OCI-LY1 (cell line): ENCODE results near the gene JUP.

Source experiments
- H2AFZ ChIP-seq: fragments of 200-600 bp; sonication (generic), shearing (Covaris generic); 2 replicates; pipeline ENCODE4 v1.6.0; 2014; ENCODE audit warnings: antibody characterized with exemption, mild to moderate bottlenecking, low read length
- H3F3A ChIP-seq: fragments of 200-600 bp; sonication (generic), shearing (Covaris generic); 2 replicates; pipeline ENCODE4 v1.6.0; 2014; ENCODE audit warnings: mild to moderate bottlenecking, antibody characterized with exemption, low read length, moderate library complexity; ENCODE audit not compliant: insufficient read depth
- H3K27ac ChIP-seq: fragments of 200-600 bp; sonication (generic); 2 replicates; pipeline ENCODE4 v1.5.1; 2014; ENCODE audit warnings: low read length, mixed run types, mild to moderate bottlenecking, low read depth; ENCODE audit not compliant: poor library complexity, severe bottlenecking
- H3K27me3 ChIP-seq: fragments of 200-600 bp; sonication (generic); 2 replicates; pipeline ENCODE4 v1.6.0; 2014; ENCODE audit warnings: antibody characterized with exemption, mild to moderate bottlenecking, low read length, moderate library complexity; ENCODE audit not compliant: insufficient read depth
- H3K36me3 ChIP-seq: fragments of 200-600 bp; sonication (generic); 2 replicates; pipeline ENCODE4 v1.6.1; 2014; ENCODE audit warnings: mild to moderate bottlenecking, antibody characterized with exemption, low read length, moderate library complexity, mixed read lengths; ENCODE audit not compliant: insufficient read depth
- H3K4me1 ChIP-seq: fragments of 200-600 bp; sonication (generic); 2 replicates; pipeline ENCODE4 v1.5.1; 2014; ENCODE audit warnings: mild to moderate bottlenecking, low read length, moderate library complexity; ENCODE audit not compliant: insufficient read depth, severe bottlenecking
- H3K4me2 ChIP-seq: fragments of 200-600 bp; sonication (generic), shearing (Covaris generic); 2 replicates; pipeline ENCODE4 v1.6.1; 2014; ENCODE audit warnings: low read length
- H3K4me3 ChIP-seq: fragments of 200-600 bp; sonication (generic); 2 replicates; pipeline ENCODE4 v1.5.1; 2014; ENCODE audit warnings: low read length, low read depth, mild to moderate bottlenecking, mixed read lengths; ENCODE audit not compliant: poor library complexity, severe bottlenecking
- H3K79me2 ChIP-seq: fragments of 200-600 bp; shearing (Covaris generic); 2 replicates; pipeline ENCODE4 v1.6.1; 2016; ENCODE audit warnings: mixed run types, low read length, mixed read lengths; ENCODE audit not compliant: insufficient read depth
- H3K9ac ChIP-seq: fragments of 200-600 bp; sonication (generic), shearing (Covaris generic); 2 replicates; pipeline ENCODE4 v1.6.1; 2014; ENCODE audit warnings: mild to moderate bottlenecking, low read length, mixed read lengths
- H3K9me2 ChIP-seq: fragments of 200-600 bp; sonication (generic), shearing (Covaris generic); 2 replicates; pipeline ENCODE4 v1.6.1; 2014; ENCODE audit warnings: low read depth, mild to moderate bottlenecking, low read length, mixed read lengths
- H3K9me3 ChIP-seq: fragments of 200-600 bp; shearing (Covaris generic); 2 replicates; pipeline ENCODE4 v1.6.1; 2014; ENCODE audit warnings: low read length, mixed read lengths
- H4K20me1 ChIP-seq: fragments of 200-600 bp; sonication (generic), shearing (Covaris generic); 2 replicates; pipeline ENCODE4 v1.6.0; 2016; ENCODE audit warnings: mild to moderate bottlenecking, low read length; ENCODE audit not compliant: insufficient read depth
- EZH2 ChIP-seq: fragments of 200-600 bp; sonication (generic), shearing (Covaris generic); IDR thresholded peaks from 2 replicates; pipeline ENCODE4 v1.8.0; 2017; ENCODE audit warnings: borderline replicate concordance, mixed run types, mild to moderate bottlenecking, antibody characterized with exemption, low read length, moderate library complexity, mixed read lengths
- TF ChIP-seq, protein P1 (sequence below): fragments of 200-600 bp; sonication (generic), shearing (Covaris generic); IDR thresholded peaks from 2 replicates; pipeline ENCODE4 v1.5.1; 2017; ENCODE audit warnings: mild to moderate bottlenecking, antibody characterized with exemption, low read length, moderate library complexity, mixed read lengths

Gene JUP

DNA sequence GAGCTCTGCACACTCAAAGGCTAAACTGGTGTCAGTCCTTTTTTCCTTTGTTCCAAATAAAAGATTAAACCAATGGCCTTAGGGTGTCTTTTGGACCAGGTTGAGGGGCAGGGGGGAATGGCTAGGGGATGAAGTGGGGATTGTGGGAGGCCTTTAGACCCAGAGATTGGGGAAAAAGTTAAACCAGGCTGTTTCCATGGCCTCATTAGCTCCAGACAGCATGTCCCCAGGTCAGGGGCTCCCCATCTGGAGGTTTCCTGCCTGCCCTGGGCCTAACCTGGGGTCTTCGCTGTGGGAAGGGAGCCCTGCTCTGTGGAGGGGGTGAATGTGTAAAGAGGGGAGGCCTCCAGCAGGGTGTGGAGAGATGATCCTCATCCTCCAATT is 36.6 kb upstream of the JUP start:
- H3K9me3 ChIP-seq = no peaks in the 10 kb centered on the region
- no peak overlapping the region for H3K4me3 ChIP-seq
- no peak for TF ChIP-seq EZH2
- TF ChIP-seq, protein P1, sequence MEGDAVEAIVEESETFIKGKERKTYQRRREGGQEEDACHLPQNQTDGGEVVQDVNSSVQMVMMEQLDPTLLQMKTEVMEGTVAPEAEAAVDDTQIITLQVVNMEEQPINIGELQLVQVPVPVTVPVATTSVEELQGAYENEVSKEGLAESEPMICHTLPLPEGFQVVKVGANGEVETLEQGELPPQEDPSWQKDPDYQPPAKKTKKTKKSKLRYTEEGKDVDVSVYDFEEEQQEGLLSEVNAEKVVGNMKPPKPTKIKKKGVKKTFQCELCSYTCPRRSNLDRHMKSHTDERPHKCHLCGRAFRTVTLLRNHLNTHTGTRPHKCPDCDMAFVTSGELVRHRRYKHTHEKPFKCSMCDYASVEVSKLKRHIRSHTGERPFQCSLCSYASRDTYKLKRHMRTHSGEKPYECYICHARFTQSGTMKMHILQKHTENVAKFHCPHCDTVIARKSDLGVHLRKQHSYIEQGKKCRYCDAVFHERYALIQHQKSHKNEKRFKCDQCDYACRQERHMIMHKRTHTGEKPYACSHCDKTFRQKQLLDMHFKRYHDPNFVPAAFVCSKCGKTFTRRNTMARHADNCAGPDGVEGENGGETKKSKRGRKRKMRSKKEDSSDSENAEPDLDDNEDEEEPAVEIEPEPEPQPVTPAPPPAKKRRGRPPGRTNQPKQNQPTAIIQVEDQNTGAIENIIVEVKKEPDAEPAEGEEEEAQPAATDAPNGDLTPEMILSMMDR = no peak
- no peak overlapping the region for H2AFZ ChIP-seq
- peaks cover 10% of the 10 kb centered on the region; the same call in 1 of the 2 replicates for H3K27me3 ChIP-seq
- H3K4me2 ChIP-seq = no peak overlapping the region
- H4K20me1 ChIP-seq = no peaks in the 10 kb centered on the region
- H3K9me2 ChIP-seq = no peaks in the 10 kb centered on the region
- no peaks in the 10 kb centered on the region for H3K79me2 ChIP-seq
- H3F3A ChIP-seq = no peaks in the 10 kb centered on the region
- no peak overlapping the region for H3K9ac ChIP-seq
- peaks cover 10% of the 10 kb centered on the region for H3K4me1 ChIP-seq
- H3K27ac ChIP-seq = no peak overlapping the region
- H3K36me3 ChIP-seq = peaks cover 18% of the 10 kb centered on the region

DNA sequence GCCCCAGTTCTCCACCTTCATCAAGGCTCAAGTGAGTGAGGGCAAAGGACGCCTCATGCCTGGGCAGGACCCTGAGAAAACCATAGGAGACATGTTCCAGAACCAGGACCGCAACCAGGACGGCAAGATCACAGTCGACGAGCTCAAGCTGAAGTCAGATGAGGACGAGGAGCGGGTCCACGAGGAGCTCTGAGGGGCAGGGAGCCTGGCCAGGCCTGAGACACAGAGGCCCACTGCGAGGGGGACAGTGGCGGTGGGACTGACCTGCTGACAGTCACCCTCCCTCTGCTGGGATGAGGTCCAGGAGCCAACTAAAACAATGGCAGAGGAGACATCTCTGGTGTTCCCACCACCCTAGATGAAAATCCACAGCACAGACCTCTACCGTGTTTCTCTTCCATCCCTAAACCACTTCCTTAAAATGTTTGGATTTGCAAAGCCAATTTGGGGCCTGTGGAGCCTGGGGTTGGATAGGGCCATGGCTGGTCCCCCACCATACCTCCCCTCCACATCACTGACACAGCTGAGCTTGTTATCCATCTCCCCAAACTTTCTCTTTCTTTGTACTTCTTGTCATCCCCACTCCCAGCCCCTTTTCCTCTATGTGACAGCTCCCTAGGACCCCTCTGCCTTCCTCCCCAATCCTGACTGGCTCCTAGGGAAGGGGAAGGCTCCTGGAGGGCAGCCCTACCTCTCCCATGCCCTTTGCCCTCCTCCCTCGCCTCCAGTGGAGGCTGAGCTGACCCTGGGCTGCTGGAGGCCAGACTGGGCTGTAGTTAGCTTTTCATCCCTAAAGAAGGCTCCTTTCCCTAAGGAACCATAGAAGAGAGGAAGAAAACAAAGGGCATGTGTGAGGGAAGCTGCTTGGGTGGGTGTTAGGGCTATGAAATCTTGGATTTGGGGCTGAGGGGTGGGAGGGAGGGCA is 36.0 kb upstream of the JUP start:
- Histone ChIP-seq H3K9me3 (no peaks in the 10 kb centered on the region), H3K4me3 (no peak overlapping the region), H3K79me2 (no peaks in the 10 kb centered on the region), H3K4me1 (peaks cover 10% of the 10 kb centered on the region), H3K9me2 (no peaks in the 10 kb centered on the region), H3K4me2 (no peak overlapping the region), H3K27me3 (peaks cover 16% of the 10 kb centered on the region; the same call in 1 of the 2 replicates), H3K9ac (no peak overlapping the region), H4K20me1 (no peaks in the 10 kb centered on the region), H3F3A (no peaks in the 10 kb centered on the region), H2AFZ (no peak overlapping the region), H3K36me3 (peaks cover 14% of the 10 kb centered on the region), H3K27ac (no peak overlapping the region)
- TF ChIP-seq EZH2 = no peak

DNA sequence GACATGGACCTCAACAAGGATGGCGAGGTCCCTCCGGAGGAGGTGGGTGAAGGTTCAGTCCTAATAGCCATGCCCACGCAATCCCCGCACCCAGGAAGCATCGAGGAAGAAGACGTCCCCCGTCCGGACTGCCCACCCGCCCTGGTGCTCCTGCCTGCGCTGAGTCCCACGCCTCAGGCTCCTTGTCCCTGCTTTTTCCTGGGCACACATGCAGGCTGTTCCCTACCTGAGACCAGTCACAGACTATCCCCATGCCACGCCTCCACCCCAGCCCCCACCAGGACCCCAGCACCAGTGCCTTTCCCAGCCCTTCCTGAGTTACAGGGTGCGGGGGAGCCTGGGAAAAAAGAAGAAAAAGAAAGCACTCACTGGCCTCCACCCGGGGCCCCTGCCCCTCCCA is 35.3 kb upstream of the JUP start:
- Histone ChIP-seq H3K9me3 (no peaks in the 10 kb centered on the region), H3K9me2 (no peaks in the 10 kb centered on the region), H3F3A (no peaks in the 10 kb centered on the region), H3K27ac (no peak overlapping the region), H3K27me3 (peaks cover 18% of the 10 kb centered on the region; the same call in 1 of the 2 replicates), H2AFZ (no peak overlapping the region), H3K4me1 (peaks cover 10% of the 10 kb centered on the region), H3K4me3 (no peak overlapping the region), H3K9ac (no peak overlapping the region), H3K4me2 (no peak overlapping the region), H3K36me3 (peaks cover 14% of the 10 kb centered on the region), H4K20me1 (no peaks in the 10 kb centered on the region), H3K79me2 (no peaks in the 10 kb centered on the region)
- no peak for TF ChIP-seq EZH2
- TF ChIP-seq, protein P1 = no peak
